ENCODE results near the gene EEIG2. TPM values are rescaled to one million over a fixed set of nuclear protein-coding genes. Genes with fewer than 3 reads are reported as not detected.

The EEIG2 gene
- total and polyA plus RNA-seq, 2 donors (not counting 1 experiment from before 2014, with no cell fraction given) = 4.4 to 13.6 TPM

GRCh38 chr1:108595507-108595906 is 35.6 kb downstream of the EEIG2 start:
- peaks cover 43% of the 10 kb centered on the region for H3K79me2 ChIP-seq (ENCODE audit: control insufficient read depth, insufficient read depth, low read length)
- Mint-ChIP-seq H3K27ac (no peak overlapping the region), H3K27me3 (no peaks in the 10 kb centered on the region), H3K9me3 (ENCODE audit: insufficient read depth) (no peaks in the 10 kb centered on the region), H3K4me1 (peaks cover 15% of the 10 kb centered on the region), H3K4me3 (no peak overlapping the region)
- H3K4me2 ChIP-seq (replicated peaks; ENCODE audit: low read depth, low read length, poor library complexity, severe bottlenecking) = no peak overlapping the region
- peaks cover 38% of the 10 kb centered on the region for H4K20me1 ChIP-seq (ENCODE audit: control insufficient read depth, insufficient read depth, low read length, poor library complexity, severe bottlenecking)
- no peaks in the 10 kb centered on the region for H3K27me3 ChIP-seq (replicated peaks in 1 of 4; ENCODE audit: control extremely low read depth in 1 of 4, control insufficient read depth in 3 of 4, insufficient read depth in 4 of 4, low read length in 3 of 4)
- TF ChIP-seq EZH2 (IDR thresholded peaks at IDR 0.05; ENCODE audit: borderline replicate concordance, insufficient read depth, low read depth, low read length, poor library complexity, severe bottlenecking) (no peak), CTCF (IDR thresholded peaks at IDR 0.05) (no peak)
- DNase-seq (no peak), ATAC-seq (ENCODE audit: low read depth) (no peak)
- POLR2A ChIA-PET = no interaction called here
- H3K4me1 ChIP-seq (ENCODE audit: control insufficient read depth in 2 of 2, insufficient read depth in 2 of 2, low read length in 2 of 2) = peaks cover 12 to 15% of the 10 kb centered on the region in 2 donors
- H3K36me3 ChIP-seq (replicated peaks in 1 of 2; ENCODE audit: control extremely low read depth in 1 of 2, control insufficient read depth in 1 of 2, extremely low read depth in 1 of 2, insufficient read depth in 2 of 2, low read length in 1 of 2) = peaks cover 0 to 4% of the 10 kb centered on the region in 2 experiments
- H2AFZ ChIP-seq (ENCODE audit: insufficient read depth, low read depth, low read length, poor library complexity, severe bottlenecking) = no peak overlapping the region
- H3K9ac ChIP-seq (ENCODE audit: low read length) = no peak overlapping the region
- no peaks in the 10 kb centered on the region for H3K9me3 ChIP-seq (ENCODE audit: control extremely low read depth in 1 of 3, control insufficient read depth in 2 of 3, insufficient read depth in 1 of 3, low read length in 2 of 3)
- 80% methylated on average over 1 of the region's 2 CpGs for WGBS (ENCODE audit: insufficient coverage)
- H3K27ac ChIP-seq (ENCODE audit: low read length in 2 of 2) = no peak overlapping the region
- CTCF ChIA-PET = no interaction called here
- intact Hi-C loops (cut with micrococcal nuclease) = no loop called here
- H3K4me3 ChIP-seq (ENCODE audit: control extremely low read depth in 1 of 5, extremely low read depth in 1 of 5, insufficient read depth in 1 of 5, low read depth in 2 of 5, low read length in 4 of 5) = no peak overlapping the region

GRCh38 chr1:108597041-108597440 is 37.1 kb downstream of the EEIG2 start:
- ChIA-PET CTCF (no interaction called here), POLR2A (no interaction called here)
- H3K9me3 ChIP-seq (ENCODE audit: control extremely low read depth in 1 of 3, control insufficient read depth in 2 of 3, insufficient read depth in 1 of 3, low read length in 2 of 3) = no peaks in the 10 kb centered on the region
- no peak overlapping the region for H3K4me2 ChIP-seq (replicated peaks; ENCODE audit: low read depth, low read length, poor library complexity, severe bottlenecking)
- no peaks in the 10 kb centered on the region for H3K9me3 Mint-ChIP-seq (ENCODE audit: insufficient read depth)
- H3K4me1 Mint-ChIP-seq = peaks cover 5% of the 10 kb centered on the region
- no peak overlapping the region for H3K27ac ChIP-seq (ENCODE audit: low read length in 2 of 2)
- H3K36me3 ChIP-seq (replicated peaks in 1 of 2; ENCODE audit: control extremely low read depth in 1 of 2, control insufficient read depth in 1 of 2, extremely low read depth in 1 of 2, insufficient read depth in 2 of 2, low read length in 1 of 2) = peaks cover 0 to 16% of the 10 kb centered on the region in 2 experiments
- intact Hi-C loops (cut with micrococcal nuclease) = no loop called here
- TF ChIP-seq CTCF (IDR thresholded peaks at IDR 0.05) = no peak
- TF ChIP-seq EZH2 (IDR thresholded peaks at IDR 0.05; ENCODE audit: borderline replicate concordance, insufficient read depth, low read depth, low read length, poor library complexity, severe bottlenecking) = no peak
- peaks cover 5 to 7% of the 10 kb centered on the region in 2 donors for H3K4me1 ChIP-seq (ENCODE audit: control insufficient read depth in 2 of 2, insufficient read depth in 2 of 2, low read length in 2 of 2)
- H3K27me3 ChIP-seq (replicated peaks in 1 of 4; ENCODE audit: control extremely low read depth in 1 of 4, control insufficient read depth in 3 of 4, insufficient read depth in 4 of 4, low read length in 3 of 4) = no peaks in the 10 kb centered on the region
- no peaks in the 10 kb centered on the region for H3K27me3 Mint-ChIP-seq
- no peak overlapping the region for H3K4me3 ChIP-seq (ENCODE audit: control extremely low read depth in 1 of 5, extremely low read depth in 1 of 5, insufficient read depth in 1 of 5, low read depth in 2 of 5, low read length in 4 of 5)
- H4K20me1 ChIP-seq (ENCODE audit: control insufficient read depth, insufficient read depth, low read length, poor library complexity, severe bottlenecking) = peaks cover 31% of the 10 kb centered on the region
- no peak overlapping the region for H3K9ac ChIP-seq (ENCODE audit: low read length)
- ATAC-seq (ENCODE audit: low read depth) = no peak
- no peak for DNase-seq
- peaks cover 31% of the 10 kb centered on the region for H3K79me2 ChIP-seq (ENCODE audit: control insufficient read depth, insufficient read depth, low read length)
- H2AFZ ChIP-seq (ENCODE audit: insufficient read depth, low read depth, low read length, poor library complexity, severe bottlenecking) = no peak overlapping the region
- H3K4me3 Mint-ChIP-seq = no peak overlapping the region
- H3K27ac Mint-ChIP-seq = no peak overlapping the region
